Parathyroid adenoma (tissue), 2 donors: ENCODE measurements around the gene PRKAB2.

Experiments
- H2AFZ ChIP-seq: fragments of 300-600 bp; sonication (generic); one replicate; pipeline ENCODE4 v1.7.0; 2017; ENCODE audit warnings: antibody characterized with exemption, mild to moderate bottlenecking
- H3K27ac ChIP-seq: fragments of 300-600 bp; sonication (generic); one replicate; pipeline ENCODE4 v1.7.0; 2017
- H3K27me3 ChIP-seq: fragments of 300-600 bp; sonication (generic); one replicate; pipeline ENCODE4 v1.7.0; 2017; ENCODE audit warnings: low read length; ENCODE audit not compliant: control insufficient read depth, insufficient read depth
- H3K36me3 ChIP-seq: fragments of 300-600 bp; sonication (generic); one replicate; pipeline ENCODE4 v1.7.0; 2017; ENCODE audit warnings: low read length; ENCODE audit not compliant: control insufficient read depth, insufficient read depth
- H3K4me1 ChIP-seq: fragments of 300-600 bp; sonication (generic); one replicate; pipeline ENCODE4 v1.7.0; 2017; ENCODE audit warnings: control low read depth
- H3K4me2 ChIP-seq: fragments of 300-600 bp; sonication (generic); one replicate; pipeline ENCODE4 v1.7.0; 2017; ENCODE audit warnings: low read length
- H3K4me3 ChIP-seq: fragments of 300-600 bp; sonication (generic); one replicate; pipeline ENCODE4 v1.7.0; 2017; ENCODE audit warnings: low read depth, low read length
- H3K79me2 ChIP-seq: fragments of 300-600 bp; sonication (generic); one replicate; pipeline ENCODE4 v1.7.0; 2017; ENCODE audit warnings: control low read depth
- H3K9ac ChIP-seq: fragments of 300-600 bp; sonication (generic); one replicate; pipeline ENCODE4 v1.7.0; 2017; ENCODE audit warnings: mild to moderate bottlenecking
- H3K9me3 ChIP-seq: fragments of 300-600 bp; sonication (generic); one replicate; pipeline ENCODE4 v1.7.0; 2017; ENCODE audit warnings: low read length; ENCODE audit not compliant: control insufficient read depth
- CTCF ChIP-seq: fragments of 300-600 bp; sonication (generic); IDR thresholded peaks from one replicate; pipeline ENCODE4 v1.7.0; 2017; ENCODE audit warnings: antibody characterized with exemption, mild to moderate bottlenecking
- donor health status: primary hyperparathyroidism.

PRKAB2 gene

GRCh38 chr1:147172168-147173016 lies at the start of gene PRKAB2:
Gene PRKAB2 (minus strand): TSS chr1:147172470. CDS start chr1:147172144, 326 bp downstream.
- Histone ChIP-seq H3K27ac (peak within 1 kb of the TSS; percentile 96), H3K4me3 (peak within 1 kb of the TSS; percentile 92), H3K79me2 (peaks cover 8% of the 10 kb centered on the region), H3K36me3 (no peaks in the 10 kb centered on the region), H3K9me3 (no peaks in the 10 kb centered on the region), H3K27me3 (no peaks in the 10 kb centered on the region), H2AFZ (peak within 1 kb of the TSS; percentile 91), H3K4me2 (peak within 1 kb of the TSS; percentile 80), H3K9ac (peak within 1 kb of the TSS; percentile 83), H3K4me1 (peaks cover 17% of the 10 kb centered on the region)
- peak; percentile 81 for TF ChIP-seq CTCF

- H3K36me3 ChIP-seq: no peaks in the 10 kb centered on the region
- no peaks in the 10 kb centered on the region for H3K79me2 ChIP-seq
- no peak overlapping the region for H3K27ac ChIP-seq
- H3K4me3 ChIP-seq: no peak overlapping the region
- no peak overlapping the region for H2AFZ ChIP-seq
- peaks cover 6% of the 10 kb centered on the region for H3K4me1 ChIP-seq
- H3K4me2 ChIP-seq: no peak overlapping the region
- no peak overlapping the region for H3K9ac ChIP-seq
- no peaks in the 10 kb centered on the region for H3K9me3 ChIP-seq
- TF ChIP-seq CTCF: no peak
- H3K27me3 ChIP-seq: no peaks in the 10 kb centered on the region
These were observed 46.3 kb upstream of the PRKAB2 start for GRCh38 chr1:147218606-147219005.

- no peak for TF ChIP-seq CTCF
- no peaks in the 10 kb centered on the region for H3K27me3 ChIP-seq
- no peaks in the 10 kb centered on the region for H3K9me3 ChIP-seq
- no peak overlapping the region for H3K27ac ChIP-seq
- H3K4me3 ChIP-seq: no peak overlapping the region
- H3K79me2 ChIP-seq: no peaks in the 10 kb centered on the region
- H2AFZ ChIP-seq: no peak overlapping the region
- H3K36me3 ChIP-seq: no peaks in the 10 kb centered on the region
- no peak overlapping the region for H3K9ac ChIP-seq
- H3K4me1 ChIP-seq: peaks cover 9% of the 10 kb centered on the region
- no peak overlapping the region for H3K4me2 ChIP-seq
These were observed 44.9 kb upstream of the PRKAB2 start for GRCh38 chr1:147217141-147217540.

- H3K27ac ChIP-seq: no peak overlapping the region
These were observed 43.9 kb upstream of the PRKAB2 start for GRCh38 chr1:147216124-147216523.

More at GRCh38 chr1:147216124-147216523, 43.9 kb upstream of the PRKAB2 start:
- Histone ChIP-seq H3K79me2 (no peaks in the 10 kb centered on the region), H3K4me1 (peaks cover 9% of the 10 kb centered on the region), H2AFZ (no peak overlapping the region), H3K36me3 (no peaks in the 10 kb centered on the region), H3K9ac (no peak overlapping the region), H3K4me3 (no peak overlapping the region), H3K9me3 (no peaks in the 10 kb centered on the region), H3K27me3 (no peaks in the 10 kb centered on the region), H3K4me2 (no peak overlapping the region)
- TF ChIP-seq CTCF: no peak
